ENCODE measurements around the gene B3GALNT2. TPM values are rescaled to one million over a fixed set of nuclear protein-coding genes. Genes with fewer than 3 reads are reported as not detected.

Gene B3GALNT2
- total RNA-seq, 1 experiment from 2014 or later = 26.4 TPM

DNA sequence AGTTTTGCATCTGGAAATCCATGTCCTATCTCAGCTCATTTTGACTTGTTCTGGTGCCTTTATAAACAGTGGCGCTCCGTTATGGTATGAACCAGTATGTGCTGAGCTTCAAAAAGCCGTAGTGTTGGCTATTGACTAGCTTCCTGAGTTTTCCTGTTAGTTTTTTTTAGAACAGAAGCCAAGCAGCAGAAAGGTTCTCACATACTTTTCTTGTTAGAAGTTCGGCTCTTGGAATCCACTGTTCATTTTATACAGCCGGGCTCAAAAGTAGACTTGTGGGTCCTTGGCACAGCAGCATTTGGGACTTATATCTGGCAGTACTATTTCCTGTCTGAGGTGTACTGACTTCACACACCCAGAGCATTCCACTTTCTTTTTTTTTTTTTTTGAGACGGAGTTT lies 73.3 kb downstream of the B3GALNT2 start:
- POLR2A ChIA-PET (ENCODE audit: unreplicated experiment) = no interaction called here
- H3K9me3 ChIP-seq (ENCODE audit: low read length) = no peaks in the 10 kb centered on the region
- 0 out of 2 replicates have a peak, but pooled peaks cover 4% of the 10 kb centered on the region for H3K4me1 ChIP-seq (ENCODE audit: insufficient read depth, low read length)
- H3K9me2 ChIP-seq (replicated peaks; ENCODE audit: low read length) = no peaks in the 10 kb centered on the region
- no peaks in the 10 kb centered on the region for H3K79me2 ChIP-seq (ENCODE audit: low read length)
- H3K27me3 ChIP-seq (ENCODE audit: low read length) = no peaks in the 10 kb centered on the region
- H3K9ac ChIP-seq (ENCODE audit: low read length) = no peak overlapping the region
- DNase-seq (no peak), ATAC-seq (no peak)
- no peak overlapping the region for H3K4me3 ChIP-seq (ENCODE audit: low read length)
- no peaks in the 10 kb centered on the region for H4K20me1 ChIP-seq (ENCODE audit: low read length)
- peaks cover under 1% of the 10 kb centered on the region; the same call in 1 of the 2 replicates for H3K36me3 ChIP-seq (ENCODE audit: low read depth, low read length)
- no peak overlapping the region for H3K27ac ChIP-seq (ENCODE audit: low read length)
- CTCF ChIA-PET = no interaction called here
- H2AFZ ChIP-seq (ENCODE audit: low read length) = no peak overlapping the region
- no peaks in the 10 kb centered on the region for H3F3A ChIP-seq (ENCODE audit: low read length, unreplicated experiment)
- intact Hi-C loops (cut with micrococcal nuclease) = no loop called here
- no peak overlapping the region for H3K4me2 ChIP-seq (ENCODE audit: low read length)
- BruUV-seq (replicated peaks) = no TSS peak
- TF ChIP-seq EZH2phosphoT487 (IDR thresholded peaks at IDR 0.05; ENCODE audit: borderline replicate concordance, low read length) (no peak), EZH2 (IDR thresholded peaks at IDR 0.05; ENCODE audit: low read length, unreplicated experiment) (no peak)
- TF ChIP-seq, protein P1, sequence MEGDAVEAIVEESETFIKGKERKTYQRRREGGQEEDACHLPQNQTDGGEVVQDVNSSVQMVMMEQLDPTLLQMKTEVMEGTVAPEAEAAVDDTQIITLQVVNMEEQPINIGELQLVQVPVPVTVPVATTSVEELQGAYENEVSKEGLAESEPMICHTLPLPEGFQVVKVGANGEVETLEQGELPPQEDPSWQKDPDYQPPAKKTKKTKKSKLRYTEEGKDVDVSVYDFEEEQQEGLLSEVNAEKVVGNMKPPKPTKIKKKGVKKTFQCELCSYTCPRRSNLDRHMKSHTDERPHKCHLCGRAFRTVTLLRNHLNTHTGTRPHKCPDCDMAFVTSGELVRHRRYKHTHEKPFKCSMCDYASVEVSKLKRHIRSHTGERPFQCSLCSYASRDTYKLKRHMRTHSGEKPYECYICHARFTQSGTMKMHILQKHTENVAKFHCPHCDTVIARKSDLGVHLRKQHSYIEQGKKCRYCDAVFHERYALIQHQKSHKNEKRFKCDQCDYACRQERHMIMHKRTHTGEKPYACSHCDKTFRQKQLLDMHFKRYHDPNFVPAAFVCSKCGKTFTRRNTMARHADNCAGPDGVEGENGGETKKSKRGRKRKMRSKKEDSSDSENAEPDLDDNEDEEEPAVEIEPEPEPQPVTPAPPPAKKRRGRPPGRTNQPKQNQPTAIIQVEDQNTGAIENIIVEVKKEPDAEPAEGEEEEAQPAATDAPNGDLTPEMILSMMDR (conservative IDR thresholded peaks at IDR 0.05; ENCODE audit: low read depth, low read length) = no peak

DNA sequence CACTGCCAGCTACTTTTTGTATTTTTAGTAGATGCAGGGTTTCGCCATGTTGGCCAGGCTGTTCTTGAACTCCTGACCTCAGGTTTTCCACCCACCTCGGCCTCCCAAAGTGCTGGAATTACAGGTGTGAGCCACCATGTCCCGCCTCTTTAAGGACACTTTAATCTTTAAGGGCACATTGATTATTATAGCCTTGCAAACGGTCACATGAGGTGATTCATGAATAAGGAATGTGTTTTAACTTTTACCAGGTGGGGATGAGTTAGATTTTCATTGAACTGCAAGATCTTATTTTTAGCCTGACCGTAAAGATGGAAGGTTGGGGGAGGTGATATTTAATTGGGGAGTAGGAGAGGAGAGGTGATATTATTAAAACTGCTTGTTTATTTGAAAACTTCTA lies 75.1 kb downstream of the B3GALNT2 start:
- H3K9me2 ChIP-seq (replicated peaks; ENCODE audit: low read length) = no peaks in the 10 kb centered on the region
- intact Hi-C loops (cut with micrococcal nuclease) = no loop called here
- no peak overlapping the region for H3K9ac ChIP-seq (ENCODE audit: low read length)
- CTCF ChIA-PET = no interaction called here
- H3K9me3 ChIP-seq (ENCODE audit: low read length) = no peaks in the 10 kb centered on the region
- H3K36me3 ChIP-seq (ENCODE audit: low read depth, low read length) = no peaks in the 10 kb centered on the region
- no peaks in the 10 kb centered on the region for H4K20me1 ChIP-seq (ENCODE audit: low read length)
- H3K4me3 ChIP-seq (ENCODE audit: low read length) = no peak overlapping the region
- H3K79me2 ChIP-seq (ENCODE audit: low read length) = no peaks in the 10 kb centered on the region
- no peak overlapping the region for H2AFZ ChIP-seq (ENCODE audit: low read length)
- DNase-seq (peak; percentile 25), ATAC-seq (no peak)
- 0 out of 2 replicates have a peak, but pooled peaks cover 4% of the 10 kb centered on the region for H3K4me1 ChIP-seq (ENCODE audit: insufficient read depth, low read length)
- no peaks in the 10 kb centered on the region for H3F3A ChIP-seq (ENCODE audit: low read length, unreplicated experiment)
- POLR2A ChIA-PET (ENCODE audit: unreplicated experiment) = no interaction called here
- H3K27me3 ChIP-seq (ENCODE audit: low read length) = no peaks in the 10 kb centered on the region
- TF ChIP-seq EZH2 (IDR thresholded peaks at IDR 0.05; ENCODE audit: low read length, unreplicated experiment) (no peak), EZH2phosphoT487 (IDR thresholded peaks at IDR 0.05; ENCODE audit: borderline replicate concordance, low read length) (no peak)
- TF ChIP-seq, protein P1 (conservative IDR thresholded peaks at IDR 0.05; ENCODE audit: low read depth, low read length) = no peak
- no TSS peak for BruUV-seq (replicated peaks)
- no peak overlapping the region for H3K27ac ChIP-seq (ENCODE audit: low read length)
- H3K4me2 ChIP-seq (ENCODE audit: low read length) = no peak overlapping the region

DNA sequence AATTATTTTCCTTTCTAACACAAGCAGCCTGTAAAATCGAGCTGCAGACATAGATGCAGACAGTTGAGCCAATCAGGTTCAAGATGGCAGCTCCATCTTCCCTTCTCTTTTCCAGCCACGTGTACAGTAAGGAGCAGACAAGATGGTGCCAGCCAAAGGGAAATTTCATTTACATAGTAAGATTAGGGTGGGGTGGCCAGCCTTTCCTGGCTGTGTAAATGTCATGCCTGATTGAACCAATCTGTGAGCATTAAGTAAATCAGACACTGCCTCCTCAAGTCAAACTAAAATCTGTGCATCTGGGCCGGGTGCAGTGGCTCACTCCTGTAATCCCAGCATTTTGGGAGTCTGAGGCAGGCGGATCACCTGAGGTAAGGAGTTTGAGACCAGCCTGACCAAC lies 76.8 kb downstream of the B3GALNT2 start:
- H3K4me3 ChIP-seq (ENCODE audit: low read length) = no peak overlapping the region
- no peaks in the 10 kb centered on the region for H3F3A ChIP-seq (ENCODE audit: low read length, unreplicated experiment)
- no peaks in the 10 kb centered on the region for H3K79me2 ChIP-seq (ENCODE audit: low read length)
- H2AFZ ChIP-seq (ENCODE audit: low read length) = no peak overlapping the region
- H3K27ac ChIP-seq (ENCODE audit: low read length) = no peak overlapping the region
- BruUV-seq (replicated peaks) = no TSS peak
- POLR2A ChIA-PET (ENCODE audit: unreplicated experiment) = no interaction called here
- H3K4me1 ChIP-seq (ENCODE audit: insufficient read depth, low read length) = 0 out of 2 replicates have a peak, but pooled peaks cover 4% of the 10 kb centered on the region
- DNase-seq (no peak), ATAC-seq (no peak)
- no peak overlapping the region for H3K9ac ChIP-seq (ENCODE audit: low read length)
- no peaks in the 10 kb centered on the region for H3K9me2 ChIP-seq (replicated peaks; ENCODE audit: low read length)
- H3K9me3 ChIP-seq (ENCODE audit: low read length) = no peaks in the 10 kb centered on the region
- H3K27me3 ChIP-seq (ENCODE audit: low read length) = no peaks in the 10 kb centered on the region
- no peak for TF ChIP-seq EZH2 (IDR thresholded peaks at IDR 0.05; ENCODE audit: low read length, unreplicated experiment)
- TF ChIP-seq, protein P1 (conservative IDR thresholded peaks at IDR 0.05; ENCODE audit: low read depth, low read length) = no peak
- no peak for TF ChIP-seq EZH2phosphoT487 (IDR thresholded peaks at IDR 0.05; ENCODE audit: borderline replicate concordance, low read length)
- no peaks in the 10 kb centered on the region for H4K20me1 ChIP-seq (ENCODE audit: low read length)
- CTCF ChIA-PET = no interaction called here
- no peak overlapping the region for H3K4me2 ChIP-seq (ENCODE audit: low read length)
- H3K36me3 ChIP-seq (ENCODE audit: low read depth, low read length) = no peaks in the 10 kb centered on the region
- intact Hi-C loops (cut with micrococcal nuclease) = no loop called here

Data from PC-3 (cell line).